HS-5 (cell line): ENCODE results near the gene LRAT.

ENCODE experiments used
- DNase-seq: peaks from one replicate; pipeline ENCODE4 v3.0.0-alpha.2; 2012; ENCODE audit warnings: low read depth

Gene LRAT

GRCh38 chr4:154778264-154778663 lies 34.5 kb downstream of the LRAT start:
- no peak for DNase-seq

GRCh38 chr4:154779362-154779947 lies 35.7 kb downstream of the LRAT start:
- DNase-seq, result no peak

GRCh38 chr4:154781126-154781982 lies 37.6 kb downstream of the LRAT start, which contains the start of gene RBM46:
RBM46 (plus strand) TSS chr4:154781272; CDS start chr4:154796753, 15,481 bp downstream.
- DNase-seq, result no peak

DNA sequence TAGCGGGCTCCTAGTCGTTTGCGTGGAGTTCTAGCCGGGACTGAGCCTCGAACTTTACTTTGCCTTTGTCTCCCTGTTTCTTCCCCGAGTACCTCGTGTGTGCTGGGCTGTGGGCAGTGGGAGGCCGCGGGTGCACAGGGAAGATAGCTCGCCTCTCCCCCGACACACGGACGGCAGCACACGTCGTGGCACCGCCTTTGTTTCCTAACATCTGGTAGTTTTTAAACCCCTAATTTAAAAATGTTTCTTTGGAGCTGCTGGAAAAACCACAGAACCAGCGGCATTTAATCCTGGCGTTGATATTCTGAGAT lies 38.1 kb downstream of the LRAT start:
- DNase-seq, result no peak
